IMR-90 (cell line): Measurements from ENCODE around the gene USP10. TPM values are rescaled to one million over a fixed set of nuclear protein-coding genes. Genes with fewer than 3 reads are reported as not detected.

Experiments used
- ATAC-seq: fragments of 200-7000 bp; cut with Tn5 transposase; 2 replicates; pipeline ENCODE4 v1.9.1; 2020; ENCODE audit warnings: low read depth, mild to moderate bottlenecking, moderate library complexity
- BruUV-seq: library from RNA; stranded (reverse); fragments of 400-500 nt; replicated peaks from 2 replicates; lab custom pipeline; 2021; lab: Mats Ljungman, UMichigan
- CTCF ChIA-PET: fragments of 300-600 bp; formaldehyde crosslinking; extraction: SDS; loops from one replicate; lab custom pipeline; 2021; ENCODE audit warnings: antibody characterized with exemption; lab: Yijun Ruan, JAX
- POLR2A ChIA-PET: fragments of 300-600 bp; sonication (Branson Sonifier 250); formaldehyde crosslinking; loops from one replicate; lab custom pipeline; 2022; ENCODE audit warnings: antibody characterized with exemption; ENCODE audit not compliant: unreplicated experiment; lab: Charles Lee
- DNase-seq: peaks from one replicate; pipeline ENCODE4 v3.0.0; 2013
- H2AFZ ChIP-seq: replicated peaks from 2 replicates; pipeline ENCODE3; 2013; ENCODE audit warnings: low read length, mild to moderate bottlenecking; ENCODE audit not compliant: poor library complexity
- H2AK5ac ChIP-seq: 2 replicates; pipeline ENCODE4 v1.6.1; 2013; ENCODE audit warnings: low read depth, low read length, inconsistent platforms
- H2AK9ac ChIP-seq: replicated peaks from 2 replicates; pipeline ENCODE3; 2013; ENCODE audit warnings: mild to moderate bottlenecking, low read depth, low read length, moderate library complexity; ENCODE audit not compliant: poor library complexity
- H2BK120ac ChIP-seq: 2 replicates; pipeline ENCODE4 v1.6.1; 2013; ENCODE audit warnings: low read depth, low read length, inconsistent platforms
- H2BK15ac ChIP-seq: 3 replicates; pipeline ENCODE4 v1.6.1; 2013; ENCODE audit warnings: low read depth, low read length, inconsistent platforms
- H2BK20ac ChIP-seq: 2 replicates; pipeline ENCODE4 v1.6.1; 2013; ENCODE audit warnings: low read depth, mild to moderate bottlenecking, inconsistent platforms, low read length, moderate library complexity
- H2BK5ac ChIP-seq: 2 replicates; pipeline ENCODE4 v1.6.1; 2013; ENCODE audit warnings: mild to moderate bottlenecking, low read depth, low read length, inconsistent platforms; ENCODE audit not compliant: poor library complexity, severe bottlenecking
- H3K14ac ChIP-seq: replicated peaks from 2 replicates; pipeline ENCODE4 v1.6.1; 2013; ENCODE audit warnings: low read depth, low read length, inconsistent platforms
- H3K18ac ChIP-seq: 2 replicates; pipeline ENCODE4 v1.6.1; 2013; ENCODE audit warnings: low read depth, low read length, control low read depth
- H3K23ac ChIP-seq: 2 replicates; pipeline ENCODE4 v1.6.1; 2013; ENCODE audit warnings: low read depth, low read length, inconsistent platforms
- H3K27ac ChIP-seq: 2 replicates; pipeline ENCODE4 v1.5.1; 2013; ENCODE audit warnings: mild to moderate bottlenecking, control low read depth, low read length; ENCODE audit not compliant: insufficient read depth
- H3K27me3 ChIP-seq: 2 replicates; pipeline ENCODE4 v1.6.1; 2013; ENCODE audit warnings: low read length; ENCODE audit not compliant: control insufficient read depth, insufficient read depth
- H3K36me3 ChIP-seq: 2 replicates; pipeline ENCODE4 v1.6.1; 2013; ENCODE audit warnings: low read length, mixed read lengths; ENCODE audit not compliant: control insufficient read depth, insufficient read depth
- H3K4ac ChIP-seq: 2 replicates; pipeline ENCODE4 v1.6.1; 2013; ENCODE audit warnings: low read depth, low read length, inconsistent platforms
- H3K4me1 ChIP-seq: 2 replicates; pipeline ENCODE4 v1.6.1; 2013; ENCODE audit warnings: low read length, mixed read lengths; ENCODE audit not compliant: control insufficient read depth, insufficient read depth
- H3K4me2 ChIP-seq: 2 replicates; pipeline ENCODE4 v1.6.1; 2013; ENCODE audit warnings: low read depth, mild to moderate bottlenecking, control low read depth, low read length, moderate library complexity
- H3K4me3 ChIP-seq: 2 replicates; pipeline ENCODE4 v1.5.1; 2013; ENCODE audit warnings: low read depth, mild to moderate bottlenecking, control low read depth, low read length, moderate library complexity; ENCODE audit not compliant: insufficient read depth
- H3K56ac ChIP-seq: 2 replicates; pipeline ENCODE4 v1.6.1; 2013; ENCODE audit warnings: low read length, inconsistent platforms; ENCODE audit not compliant: insufficient read depth; ENCODE audit errors: extremely low read depth
- H3K79me1 ChIP-seq, 2 experiments: 2 replicates each; pipeline ENCODE4 v1.6.1; 2013; ENCODE audit warnings: low read length in 2 of 2, inconsistent platforms in 1 of 2, low read depth in 1 of 2
- H3K9ac ChIP-seq: 2 replicates; pipeline ENCODE4 v1.6.1; 2013; ENCODE audit warnings: low read depth, low read length, control low read depth
- H3K9me1 ChIP-seq: 2 replicates; pipeline ENCODE4 v1.6.1; 2013; ENCODE audit warnings: low read length, inconsistent platforms; ENCODE audit not compliant: insufficient read depth
- H3K9me3 ChIP-seq: 2 replicates; pipeline ENCODE4 v1.6.1; 2013; ENCODE audit warnings: low read length; ENCODE audit not compliant: control insufficient read depth, insufficient read depth
- H4K20me1 ChIP-seq: 2 replicates; pipeline ENCODE4 v1.6.1; 2013; ENCODE audit warnings: low read length, inconsistent platforms; ENCODE audit not compliant: insufficient read depth
- H4K5ac ChIP-seq: 2 replicates; pipeline ENCODE4 v1.6.1; 2013; ENCODE audit warnings: mild to moderate bottlenecking, low read depth, low read length, control low read depth
- H4K8ac ChIP-seq, 2 experiments: 2 replicates each; pipeline ENCODE4 v1.6.1; 2013; ENCODE audit warnings: low read depth in 2 of 2, low read length in 2 of 2, control low read depth in 1 of 2, inconsistent platforms in 1 of 2
- H4K91ac ChIP-seq: 2 replicates; pipeline ENCODE4 v1.6.1; 2013; ENCODE audit warnings: low read depth, low read length, inconsistent platforms; ENCODE audit not compliant: insufficient read depth
- BHLHE40 ChIP-seq: fragments of 150-350 bp; IDR thresholded peaks from 2 replicates; pipeline ENCODE4 v1.6.1; 2016; ENCODE audit warnings: mild to moderate bottlenecking, low read depth, low read length
- FOS ChIP-seq: fragments of 150-350 bp; IDR thresholded peaks from 2 replicates; pipeline ENCODE4 v1.6.1; 2016; ENCODE audit warnings: low read depth, low read length
- WGBS, 2 experiments: methylation state at CpG; one replicate each; pipeline versions ENCODE4 v1.1.5 to v1.1.7; 2013; ENCODE audit warnings: missing lambda C conversion rate in 2 of 2; ENCODE audit not compliant: insufficient read length in 1 of 2; ENCODE audit errors: extremely low coverage in 2 of 2; 5-methylcytosine and 5-hydroxymethylcytosine counted together
- dilution Hi-C: fragments of 300-500 bp; cut with HindIII; formaldehyde crosslinking; loops from one replicate; pipeline ENCODE4 v1.14.3; 2018; ENCODE audit warnings: low sequenced_read_pairs; ENCODE audit not compliant: unreplicated experiment
- in situ Hi-C: fragments of 300-500 bp; cut with MboI; formaldehyde crosslinking; loops from 3 replicates; pipeline ENCODE4 v1.14.3; 2019; ENCODE audit warnings: low sequenced_read_pairs, inconsistent platforms, mixed read lengths
- intact Hi-C: fragments of 100-400 bp; cut with micrococcal nuclease; formaldehyde crosslinking; loops from 2 replicates; pipeline ENCODE4 v1.10.0; 2022
- polyA plus RNA-seq, 3 experiments: library from polyadenylated mRNA; depleted of rRNA; stranded (reverse); fragments of >200 nt; gene quantifications; 2 replicates each; pipeline ENCODE4 v1.2.3, GENCODE V29; 2012; ENCODE audit warnings: low replicate concordance in 1 of 3
- total RNA-seq: library from RNA; depleted of rRNA; stranded (reverse); fragments of >200 nt; gene quantifications from 2 replicates; pipeline ENCODE4 v1.2.3, GENCODE V29; 2012
- TF ChIP-seq, protein P1 (sequence below): fragments of 150-350 bp; IDR thresholded peaks from 2 replicates; pipeline ENCODE4 v1.6.1; 2016; ENCODE audit warnings: low read depth, mild to moderate bottlenecking, low read length, moderate library complexity, borderline replicate concordance

The USP10 gene
- total and polyA plus RNA-seq, 2 of the 4 experiments (the other 2 are of a cell fraction): 54.3 to 79.0 TPM

DNA sequence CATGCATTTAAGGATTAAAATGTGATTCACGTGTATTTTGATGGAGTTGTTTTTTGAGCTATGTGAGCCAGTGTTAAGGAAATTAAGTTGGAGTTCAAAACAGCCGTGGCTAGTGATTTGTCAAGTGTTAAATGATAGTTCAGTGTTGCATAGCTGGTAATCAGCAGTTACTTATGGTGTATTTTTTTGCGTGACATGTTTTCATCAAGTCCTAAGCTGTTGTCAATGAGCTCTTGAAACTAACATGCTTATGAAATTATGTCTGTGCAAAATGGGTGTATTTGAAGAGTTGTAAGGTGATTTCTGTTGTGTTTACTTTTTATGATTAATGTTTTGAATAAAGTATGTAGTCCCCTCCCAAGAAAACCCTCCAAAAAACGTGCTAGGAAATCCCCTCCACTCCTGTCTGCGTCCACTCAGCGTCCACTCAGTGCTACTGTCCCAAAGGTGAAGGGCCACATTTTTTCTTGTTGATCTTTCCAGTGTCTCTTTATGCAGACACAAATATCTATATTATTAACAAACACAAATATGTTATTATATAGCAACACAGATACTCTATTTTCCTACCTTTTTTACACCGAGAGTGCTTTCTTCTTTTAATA, 30.0 kb downstream of the USP10 start:
- DNase-seq (peak; percentile 34), ATAC-seq (peak; percentile 19)
- peak overlapping the region; percentile 93 for H3K4ac ChIP-seq
- H3K4me1 ChIP-seq: peaks cover 17% of the 10 kb centered on the region
- ChIA-PET POLR2A (no interaction called here), CTCF (interaction anchor here (0.6 to 1.4 kb wide), 3 partner anchors 10 to 170 kb away, joined by 3 to 5 read pairs (median 3); no protein-coding TSS in a partner anchor)
- peak overlapping the region; percentile 84 for H2BK15ac ChIP-seq
- H2BK5ac ChIP-seq: peak overlapping the region; percentile 98
- H3K27me3 ChIP-seq: no peaks in the 10 kb centered on the region
- intact Hi-C loops (no loop called here), in situ Hi-C loops (loop anchor here (5.0 kb wide), 3 partner anchors 53 to 218 kb away; no protein-coding TSS in a partner anchor), dilution Hi-C loops (no loop called here)
- no peaks in the 10 kb centered on the region; the same call in 1 of the 2 replicates for H3K36me3 ChIP-seq
- WGBS, 2 experiments: 5% methylated on average over 5 of the region's 7 CpGs; no CpG with 5 or more reads in 1 of the 2 experiments
- H4K5ac ChIP-seq: peak overlapping the region; percentile 53
- peaks cover 3% of the 10 kb centered on the region for H3K9me1 ChIP-seq
- peak overlapping the region; percentile 89 for H3K23ac ChIP-seq
- peak overlapping the region; percentile 97 for H3K18ac ChIP-seq
- peak overlapping the region; percentile 83 for H3K27ac ChIP-seq
- no peak overlapping the region for H2AK9ac ChIP-seq
- no peak overlapping the region for H2AFZ ChIP-seq
- peak overlapping the region; percentile 59 for H3K4me2 ChIP-seq
- H3K9ac ChIP-seq: peak overlapping the region; percentile 56
- H3K79me1 ChIP-seq: peaks cover 9 to 58% of the 10 kb centered on the region in 2 experiments; a peak in 3 of 4 replicates
- H3K4me3 ChIP-seq: peak overlapping the region; percentile 9; the same call in 1 of the 2 replicates
- peak overlapping the region; percentile 79 for H2AK5ac ChIP-seq
- H4K20me1 ChIP-seq: peaks cover 16% of the 10 kb centered on the region
- peak overlapping the region; percentile 94 for H2BK120ac ChIP-seq
- peak overlapping the region; percentile 78 to 94 for H4K8ac ChIP-seq
- H3K9me3 ChIP-seq: no peaks in the 10 kb centered on the region
- H2BK20ac ChIP-seq: peak overlapping the region; percentile 94
- TF ChIP-seq FOS (no peak), BHLHE40 (peak; percentile 48; the same call in 1 of the 2 replicates)
- TF ChIP-seq, protein P1, sequence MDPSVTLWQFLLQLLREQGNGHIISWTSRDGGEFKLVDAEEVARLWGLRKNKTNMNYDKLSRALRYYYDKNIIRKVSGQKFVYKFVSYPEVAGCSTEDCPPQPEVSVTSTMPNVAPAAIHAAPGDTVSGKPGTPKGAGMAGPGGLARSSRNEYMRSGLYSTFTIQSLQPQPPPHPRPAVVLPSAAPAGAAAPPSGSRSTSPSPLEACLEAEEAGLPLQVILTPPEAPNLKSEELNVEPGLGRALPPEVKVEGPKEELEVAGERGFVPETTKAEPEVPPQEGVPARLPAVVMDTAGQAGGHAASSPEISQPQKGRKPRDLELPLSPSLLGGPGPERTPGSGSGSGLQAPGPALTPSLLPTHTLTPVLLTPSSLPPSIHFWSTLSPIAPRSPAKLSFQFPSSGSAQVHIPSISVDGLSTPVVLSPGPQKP: no peak
- TSS peak; percentile 92 for BruUV-seq
- peak overlapping the region; percentile 85 for H4K91ac ChIP-seq
- H3K14ac ChIP-seq: peak overlapping the region; percentile 63
- peak overlapping the region; percentile 90 for H3K56ac ChIP-seq
